Activated B cell treated with CpG ODN at 0.5 μM for 24 hours (primary cell): ENCODE results near the gene LBH. TPM values are rescaled to one million over a fixed set of nuclear protein-coding genes. Genes with fewer than 3 reads are reported as not detected.
A peak's percentile ranks its signal among the peaks of the same experiment; 100 is the strongest.

Experiments
- ATAC-seq: fragments of 200-7000 bp; cut with Tn5 transposase; one replicate; pipeline ENCODE4 v1.10.0; 2021; ENCODE audit warnings: low read depth, mild to moderate bottlenecking, moderate library complexity
- CTCF ChIA-PET: fragments of 350-600 bp; sonication (Branson Sonifier 250); formaldehyde crosslinking; loops from one replicate; lab custom pipeline; 2021; ENCODE audit warnings: antibody characterized with exemption; lab: Charles Lee
- POLR2A ChIA-PET: fragments of 350-600 bp; sonication (Branson Sonifier 250); formaldehyde crosslinking; loops from one replicate; lab custom pipeline; 2021; ENCODE audit warnings: antibody characterized with exemption; lab: Charles Lee
- DNase-seq: peaks from one replicate; pipeline ENCODE4 v3.0.0; 2022
- H3K27ac Mint-ChIP-seq: one replicate; pipeline ENCODE4 v1.8.0; 2020; ENCODE audit warnings: mixed read lengths
- H3K27me3 Mint-ChIP-seq: one replicate; pipeline ENCODE4 v1.8.0; 2021; ENCODE audit warnings: mixed read lengths
- H3K36me3 Mint-ChIP-seq: one replicate; pipeline ENCODE4 v1.8.0; 2021; ENCODE audit warnings: low read depth, mixed read lengths
- H3K4me1 Mint-ChIP-seq: one replicate; pipeline ENCODE4 v1.8.0; 2021; ENCODE audit warnings: mixed read lengths
- H3K4me3 Mint-ChIP-seq: one replicate; pipeline ENCODE4 v1.8.0; 2020; ENCODE audit warnings: mild to moderate bottlenecking, mixed read lengths
- H3K9me3 Mint-ChIP-seq: one replicate; pipeline ENCODE4 v1.8.0; 2020; ENCODE audit warnings: mixed read lengths
- intact Hi-C: fragments of 100-400 bp; cut with micrococcal nuclease; formaldehyde crosslinking; loops from one replicate; pipeline ENCODE4 v1.15.1; 2024
- total RNA-seq: library from RNA; stranded (reverse); gene quantifications from 2 replicates; pipeline ENCODE4 v1.2.3, GENCODE V29; 2022
- TF ChIP-seq, protein P1 (sequence below): fragments of 200-600 bp; IDR thresholded peaks from one replicate; pipeline ENCODE4 v1.8.0; 2022; ENCODE audit warnings: antibody characterized with exemption, mild to moderate bottlenecking

The LBH gene
- total RNA-seq, 1 donor from 2014 or later, result 131 TPM

DNA sequence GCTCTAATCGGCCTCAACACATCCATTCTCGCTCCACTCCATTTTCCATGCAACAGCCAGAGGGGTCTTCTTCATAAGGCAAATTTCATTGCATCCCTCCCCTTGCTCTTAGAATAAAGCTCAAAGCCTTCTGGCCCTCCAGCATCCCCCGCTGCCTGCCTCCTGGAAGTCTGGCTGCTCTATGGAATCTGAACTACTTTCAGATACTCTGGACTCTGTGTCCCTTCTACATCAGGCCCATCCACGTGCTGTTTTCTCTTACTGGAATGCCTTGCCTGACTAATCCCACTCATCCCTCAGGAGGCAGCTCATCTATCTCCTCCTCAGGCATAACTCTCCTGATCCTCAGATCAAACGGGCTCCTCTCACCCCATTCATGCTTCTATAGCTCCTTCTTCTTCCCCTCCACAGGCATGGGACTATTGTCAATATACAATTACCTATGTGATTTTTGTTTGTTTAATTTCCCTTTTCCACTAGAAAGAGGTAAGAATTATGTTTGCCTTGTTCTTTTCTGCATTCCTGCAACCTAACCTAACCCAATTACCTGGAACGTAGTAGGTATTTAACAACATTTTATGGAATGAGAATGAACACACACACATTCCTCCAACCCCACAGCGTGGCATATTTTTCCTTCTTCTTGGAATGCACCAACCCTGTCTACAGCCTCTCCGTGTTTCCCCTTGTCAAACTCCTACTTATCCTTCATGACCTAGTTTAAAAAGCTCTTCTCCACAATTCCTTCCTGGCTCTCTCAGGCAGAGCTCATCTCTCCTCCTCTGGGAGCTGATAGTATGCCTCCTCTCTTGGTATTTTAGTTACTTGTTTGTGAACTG lies 49.5 kb downstream of the LBH start:
- TF ChIP-seq, protein P1, sequence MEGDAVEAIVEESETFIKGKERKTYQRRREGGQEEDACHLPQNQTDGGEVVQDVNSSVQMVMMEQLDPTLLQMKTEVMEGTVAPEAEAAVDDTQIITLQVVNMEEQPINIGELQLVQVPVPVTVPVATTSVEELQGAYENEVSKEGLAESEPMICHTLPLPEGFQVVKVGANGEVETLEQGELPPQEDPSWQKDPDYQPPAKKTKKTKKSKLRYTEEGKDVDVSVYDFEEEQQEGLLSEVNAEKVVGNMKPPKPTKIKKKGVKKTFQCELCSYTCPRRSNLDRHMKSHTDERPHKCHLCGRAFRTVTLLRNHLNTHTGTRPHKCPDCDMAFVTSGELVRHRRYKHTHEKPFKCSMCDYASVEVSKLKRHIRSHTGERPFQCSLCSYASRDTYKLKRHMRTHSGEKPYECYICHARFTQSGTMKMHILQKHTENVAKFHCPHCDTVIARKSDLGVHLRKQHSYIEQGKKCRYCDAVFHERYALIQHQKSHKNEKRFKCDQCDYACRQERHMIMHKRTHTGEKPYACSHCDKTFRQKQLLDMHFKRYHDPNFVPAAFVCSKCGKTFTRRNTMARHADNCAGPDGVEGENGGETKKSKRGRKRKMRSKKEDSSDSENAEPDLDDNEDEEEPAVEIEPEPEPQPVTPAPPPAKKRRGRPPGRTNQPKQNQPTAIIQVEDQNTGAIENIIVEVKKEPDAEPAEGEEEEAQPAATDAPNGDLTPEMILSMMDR, result no peak
- Mint-ChIP-seq H3K27me3 (no peaks in the 10 kb centered on the region), H3K27ac (peak overlapping the region; percentile 82), H3K4me1 (peaks cover 98% of the 10 kb centered on the region), H3K36me3 (no peaks in the 10 kb centered on the region), H3K9me3 (no peaks in the 10 kb centered on the region), H3K4me3 (peak overlapping the region; percentile 21)
- CTCF ChIA-PET, result interaction anchor here (1.0 to 3.3 kb wide), 6 partner anchors 13 to 72 kb away, joined by 3 to 15 read pairs (median 5); no protein-coding TSS in a partner anchor
- DNase-seq (no peak), ATAC-seq (no peak)
- POLR2A ChIA-PET, result interaction anchor here (0.7 to 5.0 kb wide), 14 partner anchors 9 to 166 kb away, joined by 3 to 86 read pairs (median 6); partner anchors contain the start of genes LBH and LCLAT1
- intact Hi-C loops, result no loop called here

DNA sequence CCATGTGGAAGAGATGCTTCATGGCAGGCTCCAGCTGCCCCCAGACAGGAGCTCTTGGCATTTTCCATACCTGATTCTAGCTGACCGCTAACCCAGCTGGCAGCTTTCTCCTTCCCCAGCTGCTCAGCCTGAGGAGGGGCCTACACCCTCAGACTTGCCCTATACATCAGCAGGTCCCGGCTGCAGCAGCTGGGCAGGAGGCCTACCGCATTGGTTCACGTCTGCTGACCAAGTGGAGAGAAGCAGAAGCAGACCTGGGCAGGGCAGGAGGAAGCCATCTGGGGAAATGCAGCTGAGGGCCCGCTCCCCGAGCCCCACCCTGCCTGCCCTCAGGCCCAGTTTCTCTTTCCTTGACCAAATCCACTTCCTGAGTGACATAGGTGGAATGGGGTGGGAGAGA lies 50.7 kb downstream of the LBH start:
- CTCF ChIA-PET, result interaction anchor here (0.8 to 3.3 kb wide), 11 partner anchors 8 to 73 kb away, joined by 3 to 15 read pairs (median 5); no protein-coding TSS in a partner anchor

DNA sequence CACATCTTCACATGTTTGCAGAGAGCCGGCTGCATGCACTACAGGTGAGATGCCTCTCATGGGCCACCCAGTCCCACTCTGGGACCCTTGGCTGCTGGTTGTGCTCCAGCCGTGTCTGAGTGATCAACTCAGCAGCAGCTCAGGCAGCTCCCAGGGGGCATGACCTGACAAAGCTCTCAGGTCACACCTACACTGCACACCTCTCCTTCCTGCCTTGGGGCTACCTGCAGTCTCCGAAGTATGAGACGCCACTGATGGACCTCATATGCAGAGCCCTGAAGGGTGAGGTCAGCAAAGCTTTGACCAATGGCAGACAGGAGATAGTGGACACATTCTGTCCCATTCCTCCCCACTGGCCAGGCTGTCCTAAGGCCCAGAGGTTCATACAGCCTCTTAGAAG lies 51.4 kb downstream of the LBH start:
- ATAC-seq (peak; percentile 23), DNase-seq (no peak)
- ChIA-PET POLR2A (interaction anchor here (0.6 to 5.0 kb wide), 23 partner anchors 10 to 207 kb away, joined by 3 to 86 read pairs (median 4); partner anchors contain the start of genes LBH, LCLAT1 and YPEL5), CTCF (interaction anchor here (0.8 to 3.3 kb wide), 7 partner anchors 11 to 74 kb away, joined by 3 to 15 read pairs (median 5); no protein-coding TSS in a partner anchor)
- peak overlapping the region; percentile 20 for H3K4me3 Mint-ChIP-seq
- H3K36me3 Mint-ChIP-seq, result no peaks in the 10 kb centered on the region
- H3K27me3 Mint-ChIP-seq, result no peaks in the 10 kb centered on the region
- TF ChIP-seq, protein P1, result no peak
- intact Hi-C loops, result loop anchor here (1.0 to 2.0 kb wide), 5 partner anchors 9 to 136 kb away; no protein-coding TSS in a partner anchor
- peaks cover 98% of the 10 kb centered on the region for H3K4me1 Mint-ChIP-seq
- H3K9me3 Mint-ChIP-seq, result no peaks in the 10 kb centered on the region
- peak overlapping the region; percentile 82 for H3K27ac Mint-ChIP-seq

More for the DNA sequence above, 50.7 kb downstream of the LBH start:
- peak; percentile 96 for ATAC-seq
- POLR2A ChIA-PET, result interaction anchor here (0.5 to 5.0 kb wide), 26 partner anchors 10 to 208 kb away, joined by 3 to 86 read pairs (median 4); partner anchors contain the start of genes LBH, LCLAT1 and YPEL5
- Mint-ChIP-seq H3K27ac (peak overlapping the region; percentile 82), H3K9me3 (no peaks in the 10 kb centered on the region), H3K27me3 (no peaks in the 10 kb centered on the region), H3K4me3 (peak overlapping the region; percentile 61), H3K4me1 (peaks cover 98% of the 10 kb centered on the region), H3K36me3 (no peaks in the 10 kb centered on the region)
- intact Hi-C loops, result loop anchor here (1.0 to 2.0 kb wide), 5 partner anchors 9 to 136 kb away; no protein-coding TSS in a partner anchor
- TF ChIP-seq, protein P1, result no peak
- peak; percentile 70 for DNase-seq

DNA sequence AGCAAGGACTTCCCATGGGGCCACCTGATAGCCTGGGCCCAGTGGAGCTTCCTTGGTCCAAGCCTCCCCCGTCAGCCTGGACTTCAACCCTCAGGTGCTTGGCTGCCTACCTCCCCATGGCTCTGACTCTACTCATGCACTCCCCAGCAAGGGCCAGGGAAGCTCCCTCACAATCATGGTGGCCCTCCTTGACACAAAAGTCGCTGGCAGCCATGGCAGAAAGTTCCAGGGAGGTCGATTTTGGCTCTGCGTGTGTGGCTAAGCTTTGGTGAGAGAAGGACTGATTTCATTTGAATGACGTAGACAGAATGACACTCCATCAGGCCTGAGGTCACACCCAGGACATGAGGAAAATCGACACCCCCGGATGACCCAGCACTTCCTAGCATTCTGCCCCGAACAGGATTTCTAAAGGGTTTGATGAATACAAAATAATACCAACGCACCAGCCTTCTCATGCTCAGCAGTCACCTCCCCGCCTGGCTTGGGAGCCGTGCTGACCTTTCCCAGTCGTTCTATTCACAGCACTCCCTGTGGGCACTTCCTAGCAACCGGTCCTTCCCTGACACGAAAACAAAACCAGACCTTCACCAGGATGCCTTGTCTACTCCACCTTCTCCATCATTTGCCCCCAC lies 52.7 kb downstream of the LBH start:
- POLR2A ChIA-PET, result interaction anchor here (1.2 to 6.9 kb wide), 6 partner anchors 9 to 163 kb away, joined by 3 to 102 read pairs (median 34); partner anchors contain the start of genes LBH and LCLAT1
- no peaks in the 10 kb centered on the region for H3K9me3 Mint-ChIP-seq
- DNase-seq (no peak), ATAC-seq (no peak)
- CTCF ChIA-PET, result interaction anchor here (3.3 kb wide), 1 partner anchor 51 kb away, joined by 15 read pairs; no protein-coding TSS in a partner anchor
- no peaks in the 10 kb centered on the region for H3K36me3 Mint-ChIP-seq
- H3K4me1 Mint-ChIP-seq, result peaks cover 98% of the 10 kb centered on the region
- no peak overlapping the region for H3K4me3 Mint-ChIP-seq
- intact Hi-C loops, result loop anchor here (2.0 kb wide), 2 partner anchors 17 to 51 kb away; no protein-coding TSS in a partner anchor
- TF ChIP-seq, protein P1, result no peak
- no peaks in the 10 kb centered on the region for H3K27me3 Mint-ChIP-seq
- peak overlapping the region; percentile 76 for H3K27ac Mint-ChIP-seq
